Urinary bladder (tissue), 4 donors: Measurements from ENCODE around the gene MYRIP. TPM values are rescaled to one million over a fixed set of nuclear protein-coding genes. Genes with fewer than 3 reads are reported as not detected.
"Not testable (repeated sequence)": the region's sequence is repeated elsewhere in the genome, so short reads cannot be mapped to it uniquely, and the experiment has no call there.

Experiments
- DNase-seq: peaks from one replicate; pipeline ENCODE4 v3.0.0-alpha.2; 2015; ENCODE audit errors: extremely low spot score
- H3K27ac ChIP-seq: one replicate; pipeline ENCODE4 v1.5.1; 2013; ENCODE audit warnings: low read depth, mild to moderate bottlenecking, moderate library complexity
- H3K36me3 ChIP-seq: one replicate; pipeline ENCODE4 v1.6.1; 2013; ENCODE audit warnings: mild to moderate bottlenecking, moderate library complexity; ENCODE audit not compliant: insufficient read depth
- H3K4me1 ChIP-seq: one replicate; pipeline ENCODE4 v1.6.1; 2013; ENCODE audit warnings: mild to moderate bottlenecking, moderate library complexity; ENCODE audit not compliant: insufficient read depth
- H3K4me3 ChIP-seq: one replicate; pipeline ENCODE4 v1.5.1; 2013; ENCODE audit warnings: low read depth, low read length
- WGBS: extraction: QIAGEN DNeasy Blood & Tissue Kit; methylation state at CpG from one replicate; pipeline ENCODE4 v1.1.7; 2013; 5-methylcytosine and 5-hydroxymethylcytosine counted together
- polyA plus RNA-seq: library from polyadenylated mRNA; stranded (reverse); fragments of 200-250 nt; gene quantifications from one replicate; pipeline ENCODE4 v1.2.3, GENCODE V29; 2013
- total RNA-seq: library from RNA; depleted of rRNA; stranded (reverse); fragments of >200 nt; gene quantifications from one replicate; pipeline ENCODE4 v1.2.3, GENCODE V29; 2014
- donor health status: healthy with polysubstance abuse.
- donor health status: healthy.

MYRIP gene
- total and polyA plus RNA-seq, 2 donors, result 2.9 to 4.4 TPM

DNA sequence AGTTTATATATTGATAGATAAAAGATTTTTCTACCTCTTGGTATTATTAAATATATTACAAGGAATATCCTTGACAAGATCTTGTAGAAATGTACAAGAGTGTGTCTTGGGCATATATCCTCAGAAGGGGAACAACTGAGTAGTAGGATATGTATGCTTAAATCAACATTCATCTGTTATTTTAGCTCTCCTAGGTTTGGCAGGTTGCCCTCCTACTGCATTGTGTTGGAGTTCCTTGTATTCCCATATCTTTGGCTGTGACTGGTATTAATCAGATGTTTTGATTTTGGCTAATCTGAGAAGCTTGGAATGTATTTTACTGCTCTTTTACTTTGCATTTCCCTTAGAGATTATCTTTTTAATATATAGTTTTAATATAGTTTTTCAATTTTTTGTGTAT lies 4.6 kb downstream of the MYRIP start:
- Histone ChIP-seq H3K4me1 (no peaks in the 10 kb centered on the region), H3K27ac (no peak overlapping the region), H3K4me3 (no peak overlapping the region), H3K36me3 (no peaks in the 10 kb centered on the region)
- no peak for DNase-seq

DNA sequence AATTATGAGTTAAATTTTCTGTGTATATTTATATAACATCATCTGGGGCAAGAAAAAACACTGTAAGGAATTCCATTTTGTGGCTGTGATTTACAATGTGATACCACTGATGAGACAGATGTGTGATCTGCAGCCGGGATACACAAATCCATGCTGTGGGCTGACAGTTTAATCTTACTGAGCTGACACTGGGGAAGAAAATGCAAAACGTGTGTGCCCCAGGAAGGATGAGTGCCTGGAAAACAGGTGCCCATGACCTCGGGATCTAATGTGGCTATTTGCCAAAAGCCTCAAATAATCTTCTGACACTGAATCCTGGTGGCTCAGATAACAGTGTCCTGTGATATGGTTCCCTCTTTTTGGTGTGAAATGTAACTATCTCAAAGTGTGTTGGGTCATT lies 10.5 kb downstream of the MYRIP start:
- Histone ChIP-seq H3K4me3 (no peak overlapping the region), H3K27ac (no peak overlapping the region), H3K36me3 (no peaks in the 10 kb centered on the region), H3K4me1 (no peaks in the 10 kb centered on the region)
- no peak for DNase-seq
- 8% methylated on average over 3 of the region's 3 CpGs for WGBS

DNA sequence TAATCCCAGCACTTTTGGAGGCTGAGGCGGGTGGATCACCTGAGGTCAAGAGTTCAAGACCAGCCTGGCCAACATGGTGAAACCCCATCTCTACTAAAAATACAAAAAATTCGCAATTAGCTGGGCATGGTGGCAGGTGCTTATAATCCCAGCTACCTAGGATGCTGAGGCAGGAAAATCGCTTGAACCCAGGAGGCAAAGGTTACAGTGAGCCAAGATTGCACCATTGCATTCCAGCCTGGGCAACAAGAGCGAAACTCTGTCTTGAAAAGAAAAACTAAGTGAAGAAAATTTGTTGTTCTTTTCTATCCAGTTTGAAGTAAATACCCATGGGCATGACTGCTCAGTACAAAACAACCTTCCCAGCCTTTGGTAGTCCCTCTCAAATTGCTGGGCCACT lies 24.4 kb downstream of the MYRIP start:
- not testable (repeated sequence) for H3K4me3 ChIP-seq, H3K27ac ChIP-seq, H3K36me3 ChIP-seq, DNase-seq, H3K4me1 ChIP-seq
- WGBS, result 83% methylated on average over 4 of the region's 4 CpGs

DNA sequence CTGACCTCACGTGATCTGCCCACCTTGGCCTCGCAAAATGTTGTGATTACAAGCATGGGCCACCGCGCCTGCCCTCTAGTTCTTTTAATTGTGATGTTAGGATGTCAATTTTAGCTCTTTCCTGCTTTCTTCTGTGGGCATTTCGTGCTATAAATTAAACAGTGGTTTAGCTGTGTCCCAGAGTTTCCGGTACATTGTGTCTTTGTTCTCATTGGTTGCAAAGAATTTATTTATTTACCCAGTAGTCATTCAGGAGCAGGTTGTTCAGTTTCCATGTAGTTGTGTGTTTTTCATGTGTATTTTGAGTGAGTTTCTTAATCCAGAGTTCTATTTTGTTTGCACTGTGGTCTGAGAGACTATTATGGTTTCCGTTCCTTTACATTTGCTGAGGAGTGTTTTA lies 30.1 kb downstream of the MYRIP start:
- H3K4me3 ChIP-seq, result no peak overlapping the region
- H3K27ac ChIP-seq, result no peak overlapping the region
- WGBS, result 81% methylated on average over 7 of the region's 7 CpGs
- no peaks in the 10 kb centered on the region for H3K36me3 ChIP-seq
- no peaks in the 10 kb centered on the region for H3K4me1 ChIP-seq
- no peak for DNase-seq

DNA sequence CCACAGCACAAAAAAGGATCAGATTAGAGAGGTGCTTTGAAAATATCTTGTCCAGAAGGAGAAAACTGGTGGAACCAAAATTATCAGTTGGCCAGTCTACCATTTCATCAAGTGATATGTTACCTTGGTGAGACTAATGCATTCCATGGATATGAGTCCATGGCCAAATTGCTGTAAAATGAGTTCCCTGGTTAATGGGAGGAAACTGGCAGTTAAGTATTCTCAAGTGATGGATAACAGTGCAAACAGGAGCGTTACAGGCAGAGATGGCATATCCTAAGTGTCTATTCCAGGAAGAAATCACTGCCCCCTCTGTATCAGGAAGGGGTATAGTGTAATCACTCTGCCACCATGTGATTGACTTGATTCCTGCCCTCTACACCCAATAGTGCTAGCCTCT lies 34.0 kb downstream of the MYRIP start:
- 67% methylated on average over 1 of the region's 1 CpG for WGBS
- no peak overlapping the region for H3K27ac ChIP-seq

DNA sequence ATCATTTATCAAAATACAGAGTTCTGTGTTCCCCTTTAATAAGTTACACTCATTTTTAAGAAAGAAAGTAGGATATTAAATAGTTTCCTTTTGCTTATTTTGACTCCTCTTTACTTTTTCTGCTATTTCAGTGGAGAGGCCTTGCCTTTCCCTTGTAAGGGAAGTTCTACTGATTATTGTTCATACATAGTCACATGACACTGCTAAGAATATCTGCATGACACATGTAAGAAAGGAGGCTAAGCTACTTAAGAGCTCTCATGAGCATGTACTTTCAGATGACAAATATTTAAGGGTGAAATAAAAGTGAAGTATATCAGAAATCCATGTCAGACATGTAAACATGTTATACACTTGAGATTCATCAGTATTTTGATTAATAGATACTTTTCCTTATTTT lies 39.0 kb downstream of the MYRIP start:
- no peak overlapping the region for H3K27ac ChIP-seq
- no peaks in the 10 kb centered on the region for H3K36me3 ChIP-seq
- no peak for DNase-seq
- H3K4me3 ChIP-seq, result no peak overlapping the region
- H3K4me1 ChIP-seq, result no peaks in the 10 kb centered on the region

More for the DNA sequence above, 34.0 kb downstream of the MYRIP start:
- no peak for DNase-seq
- no peaks in the 10 kb centered on the region for H3K36me3 ChIP-seq
- H3K4me1 ChIP-seq, result no peaks in the 10 kb centered on the region
- no peak overlapping the region for H3K4me3 ChIP-seq

DNA sequence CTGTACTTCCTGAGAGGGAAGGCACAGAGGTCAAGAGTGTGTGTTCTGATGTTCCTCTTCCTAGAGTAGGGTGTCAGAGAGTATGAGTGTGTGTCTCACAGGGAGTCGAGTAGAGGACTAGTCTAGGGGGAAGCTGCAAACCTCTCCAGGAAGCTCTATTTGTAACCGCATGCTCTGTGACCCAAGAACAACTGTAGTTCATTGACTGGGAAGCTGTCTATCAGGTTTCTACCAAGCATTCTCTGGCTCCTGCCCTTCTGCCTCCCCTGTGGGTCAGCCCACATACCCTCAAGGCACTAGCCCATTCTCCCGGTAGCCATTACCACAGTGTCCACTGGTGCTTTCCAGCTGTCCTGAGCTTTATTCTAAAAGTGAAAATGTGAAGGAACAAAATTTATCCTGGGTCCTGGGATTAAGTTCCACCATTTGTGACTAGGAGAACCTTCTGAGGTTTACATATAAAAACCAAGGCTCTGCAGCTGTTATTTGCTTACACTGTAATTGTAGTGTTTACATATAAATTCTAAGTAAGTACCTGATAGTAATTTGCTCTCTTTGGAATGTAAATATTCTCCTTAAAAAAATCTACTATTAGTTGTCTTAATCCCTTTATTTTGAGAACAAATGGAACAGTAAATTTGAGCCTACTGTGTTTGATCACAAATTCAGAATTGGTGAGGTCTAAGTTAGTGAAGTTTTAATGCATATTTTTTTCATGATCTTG lies 40.7 kb downstream of the MYRIP start:
- Histone ChIP-seq H3K4me3 (no peak overlapping the region), H3K27ac (no peak overlapping the region), H3K36me3 (no peaks in the 10 kb centered on the region), H3K4me1 (no peaks in the 10 kb centered on the region)
- DNase-seq, result no peak
- 70% methylated on average over 3 of the region's 3 CpGs for WGBS

DNA sequence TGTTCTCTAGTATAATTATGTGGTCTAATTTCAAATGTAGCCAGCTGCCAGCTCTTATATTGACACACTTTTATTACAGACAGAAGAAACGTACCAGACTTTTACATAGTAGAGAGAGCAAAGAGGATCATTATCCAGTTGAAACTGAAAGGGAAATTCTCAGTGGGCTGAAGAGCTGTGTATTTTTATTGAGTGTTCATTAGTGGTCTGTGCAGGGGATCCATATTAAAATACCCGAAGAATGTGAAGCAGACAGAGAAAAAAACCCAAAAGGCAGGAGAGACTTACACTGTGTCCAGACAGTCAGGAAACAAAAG lies 41.3 kb downstream of the MYRIP start:
- no peak for DNase-seq
- Histone ChIP-seq H3K36me3 (no peaks in the 10 kb centered on the region), H3K4me3 (no peak overlapping the region), H3K4me1 (no peaks in the 10 kb centered on the region), H3K27ac (no peak overlapping the region)
- WGBS, result 16% methylated on average over 2 of the region's 2 CpGs

DNA sequence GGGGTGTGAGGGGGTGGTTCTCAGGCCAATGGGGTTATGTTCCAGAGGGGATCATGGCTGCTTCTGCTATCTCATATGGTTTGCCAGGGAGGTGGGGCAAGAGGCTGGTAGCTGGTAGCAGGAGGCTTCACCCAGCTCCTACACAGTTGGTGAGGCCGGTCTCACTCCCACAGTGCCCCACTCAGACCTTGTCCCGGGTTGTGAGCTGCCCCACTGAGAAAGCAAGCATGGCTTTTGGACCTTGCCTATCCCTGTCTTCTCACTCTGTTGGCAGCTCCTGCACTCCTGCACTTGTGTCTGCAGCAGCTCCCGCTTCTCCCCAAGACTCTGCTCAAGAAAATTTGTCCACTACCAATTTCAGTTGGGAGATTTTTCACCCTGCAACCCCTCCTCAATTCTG lies 46.1 kb downstream of the MYRIP start:
- no peak for DNase-seq
- 93% methylated on average over 3 of the region's 3 CpGs for WGBS
- Histone ChIP-seq H3K36me3 (no peaks in the 10 kb centered on the region), H3K27ac (no peak overlapping the region), H3K4me1 (no peaks in the 10 kb centered on the region), H3K4me3 (no peak overlapping the region)

DNA sequence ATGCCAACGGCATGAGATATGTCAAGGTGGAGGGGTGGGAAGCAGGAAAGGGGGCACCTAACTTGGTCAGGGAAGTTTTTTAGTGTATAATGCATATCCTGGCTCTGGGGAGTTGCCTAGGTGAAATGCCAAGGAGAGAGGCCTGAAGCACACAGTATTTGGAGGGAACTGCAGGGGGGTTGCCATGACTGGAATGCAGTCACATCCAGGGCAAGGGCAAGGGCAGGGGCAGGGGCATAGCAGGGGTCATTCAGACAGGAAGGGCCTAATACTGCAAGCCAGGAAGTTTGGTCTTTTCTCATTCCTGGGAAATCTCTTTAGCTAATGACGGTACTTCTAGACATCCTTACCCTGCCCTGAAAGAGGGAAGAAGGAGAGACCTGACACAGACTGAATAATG lies 60.5 kb downstream of the MYRIP start:
- 59% methylated on average over 2 of the region's 2 CpGs for WGBS
- DNase-seq, result no peak
- Histone ChIP-seq H3K4me1 (no peaks in the 10 kb centered on the region), H3K27ac (no peak overlapping the region), H3K36me3 (no peaks in the 10 kb centered on the region), H3K4me3 (no peak overlapping the region)

DNA sequence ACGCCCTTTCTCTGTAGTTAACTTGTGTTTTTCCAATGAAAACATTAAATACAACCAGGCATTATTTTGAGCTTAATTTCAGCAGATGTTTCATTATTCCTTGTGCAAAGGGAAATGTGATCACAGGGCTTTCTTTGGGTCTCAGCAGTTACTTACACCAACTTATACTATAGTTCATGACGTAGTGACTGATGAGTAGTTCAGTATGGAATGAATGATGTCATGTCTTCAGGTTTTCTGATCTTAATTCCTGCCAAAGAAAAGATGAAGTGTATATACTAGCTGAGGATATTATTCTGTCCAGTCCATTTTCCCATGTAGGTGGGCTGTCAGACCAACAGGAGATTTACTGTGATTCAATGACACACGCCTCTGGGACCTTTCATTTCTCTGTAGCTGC lies 61.3 kb downstream of the MYRIP start:
- H3K27ac ChIP-seq, result no peak overlapping the region
- H3K4me1 ChIP-seq, result no peaks in the 10 kb centered on the region
- DNase-seq, result no peak
- H3K36me3 ChIP-seq, result no peaks in the 10 kb centered on the region
- H3K4me3 ChIP-seq, result no peak overlapping the region
- WGBS, result 61% methylated on average over 3 of the region's 3 CpGs

DNA sequence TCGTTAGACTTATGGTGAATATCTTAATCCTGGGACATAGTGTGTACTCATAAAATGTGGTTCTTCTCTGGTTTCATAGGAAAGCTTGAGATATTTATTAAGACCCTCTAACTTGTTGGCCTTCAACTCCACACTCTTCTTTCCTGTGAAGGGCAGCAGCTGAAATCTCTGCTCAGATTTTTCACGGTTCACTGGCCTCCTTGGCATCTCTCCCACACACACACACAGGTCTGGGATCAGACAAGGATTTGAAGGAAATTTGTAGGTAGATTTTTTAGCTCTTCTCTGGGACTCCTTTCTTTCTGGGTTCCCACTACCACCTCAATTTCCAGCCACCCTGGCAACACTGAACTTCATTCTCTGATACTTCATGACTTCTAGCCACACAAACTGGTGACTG lies 70.2 kb downstream of the MYRIP start:
- 49% methylated on average over 2 of the region's 2 CpGs for WGBS
- no peak for DNase-seq
- H3K4me1 ChIP-seq, result no peaks in the 10 kb centered on the region
- no peak overlapping the region for H3K4me3 ChIP-seq
- H3K36me3 ChIP-seq, result no peaks in the 10 kb centered on the region
- H3K27ac ChIP-seq, result no peak overlapping the region

DNA sequence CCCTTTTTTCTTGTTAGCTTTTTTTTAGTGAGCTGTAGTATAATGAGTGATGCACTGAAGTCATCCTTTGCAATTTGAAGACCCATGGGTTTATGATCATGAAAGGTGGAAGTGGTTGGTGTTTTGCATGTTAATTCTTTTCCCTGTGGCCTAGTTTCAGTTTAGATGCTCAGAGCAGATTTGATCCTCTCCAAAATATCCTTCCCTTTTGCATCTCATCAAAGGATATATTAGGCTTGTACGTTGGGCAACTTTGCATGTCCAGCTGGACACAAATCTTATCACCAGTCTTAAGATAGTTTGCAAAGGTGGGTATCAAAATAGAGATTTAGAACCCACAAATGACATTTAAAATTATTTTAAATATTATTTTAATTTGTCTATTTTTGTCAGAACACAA lies 72.7 kb downstream of the MYRIP start:
- H3K4me3 ChIP-seq, result no peak overlapping the region
- no peaks in the 10 kb centered on the region for H3K36me3 ChIP-seq
- no peak overlapping the region for H3K27ac ChIP-seq
- DNase-seq, result no peak
- 88% methylated on average over 1 of the region's 1 CpG for WGBS
- H3K4me1 ChIP-seq, result no peaks in the 10 kb centered on the region

DNA sequence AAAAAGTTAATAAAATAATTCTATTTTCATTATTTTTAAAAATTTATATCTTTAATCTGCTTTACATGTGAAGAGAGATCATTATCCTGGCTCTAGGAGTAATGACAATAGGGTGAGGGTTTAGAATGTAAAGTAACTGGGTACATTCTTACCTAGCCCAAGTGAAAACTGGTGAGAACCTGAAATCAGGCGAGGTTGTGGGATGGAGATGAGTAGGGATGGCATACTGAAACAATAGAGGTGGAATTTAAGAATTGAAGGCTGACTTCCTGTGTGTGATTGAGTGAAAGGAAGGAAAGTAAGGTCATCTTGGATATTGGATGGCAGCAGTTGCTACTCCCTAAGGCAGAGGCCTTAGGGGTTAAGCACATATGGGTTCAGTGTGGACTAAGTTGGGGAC lies 82.7 kb downstream of the MYRIP start:
- Histone ChIP-seq H3K27ac (no peak overlapping the region), H3K4me3 (no peak overlapping the region)
- 64% methylated on average over 1 of the region's 1 CpG for WGBS

DNA sequence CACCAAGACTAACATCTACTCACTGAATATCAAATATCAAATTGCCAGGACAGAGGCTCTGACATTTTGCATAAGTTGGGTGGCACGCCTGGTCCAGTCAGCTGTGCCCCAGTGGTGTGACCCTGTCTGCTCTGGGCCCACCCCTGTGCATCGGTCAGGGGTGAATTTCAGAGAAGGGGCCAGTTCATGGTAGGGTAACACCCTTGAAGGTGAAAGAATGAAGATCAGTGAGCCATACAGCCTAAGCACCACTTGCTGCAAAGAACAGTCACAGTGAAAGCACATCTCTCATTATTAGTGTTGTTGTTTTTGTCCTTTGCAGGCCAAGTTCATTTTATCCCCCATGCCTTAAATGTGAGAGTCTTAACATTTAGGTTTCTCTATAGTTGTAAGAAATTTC lies 86.8 kb downstream of the MYRIP start:
- no peaks in the 10 kb centered on the region for H3K36me3 ChIP-seq
- DNase-seq, result no peak
- no peaks in the 10 kb centered on the region for H3K4me1 ChIP-seq
- H3K4me3 ChIP-seq, result no peak overlapping the region
- WGBS, result 82% methylated on average over 2 of the region's 2 CpGs
- no peak overlapping the region for H3K27ac ChIP-seq

More for the DNA sequence above, 82.7 kb downstream of the MYRIP start:
- Histone ChIP-seq H3K36me3 (no peaks in the 10 kb centered on the region), H3K4me1 (no peaks in the 10 kb centered on the region)
- DNase-seq, result no peak
